Measurements from ENCODE around the gene CWC15.
"Not testable (repeated sequence)": the region's sequence is repeated elsewhere in the genome, so short reads cannot be mapped to it uniquely, and the experiment has no call there.

Gene CWC15

DNA sequence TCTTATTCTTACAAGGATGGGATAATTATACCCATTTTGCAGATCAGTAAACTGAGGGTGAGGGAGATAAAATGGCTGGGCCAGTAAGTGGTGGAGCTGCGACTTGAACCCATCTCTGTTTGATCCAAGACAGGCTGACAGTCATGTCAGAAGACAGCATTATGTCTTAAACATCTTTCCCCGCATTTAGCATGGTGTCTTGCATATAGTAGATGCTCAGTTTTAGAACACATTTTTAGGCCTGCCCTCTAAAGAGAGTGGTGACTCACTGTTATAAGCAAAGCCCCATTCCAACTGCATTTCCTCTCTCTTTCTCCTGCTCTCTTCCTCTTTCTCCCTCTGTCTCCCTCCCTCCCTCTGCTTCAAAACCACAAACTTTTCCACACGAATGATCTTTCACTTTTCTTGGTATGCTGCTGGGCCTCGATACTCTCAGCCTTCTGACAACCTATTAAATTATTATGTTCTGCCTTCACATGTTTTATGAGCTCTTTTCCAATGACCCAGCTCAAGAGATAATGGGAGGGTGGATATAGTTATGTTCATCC, 25.2 kb downstream of the CWC15 start:
- DNase-seq, result no peak

DNA sequence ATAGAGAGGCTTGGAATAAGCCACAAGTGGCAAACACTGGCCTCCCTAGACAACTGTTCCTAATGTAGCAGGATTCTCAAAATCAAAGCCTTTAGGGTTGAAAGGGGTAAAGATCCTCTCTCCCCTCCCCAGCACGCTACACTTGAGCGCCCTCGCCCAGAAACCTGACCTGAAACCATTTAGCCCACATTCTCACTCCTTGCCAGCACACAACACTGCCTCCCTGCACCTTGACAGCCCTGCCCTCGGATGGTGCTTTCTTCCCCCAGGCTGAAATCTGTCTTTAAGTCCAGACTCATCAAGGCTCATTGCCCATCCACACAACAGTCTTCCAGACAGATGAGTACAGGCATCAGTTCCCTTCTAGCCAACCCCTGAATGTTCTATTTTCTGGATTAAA, 26.5 kb downstream of the CWC15 start:
- DNase-seq, result no peak

DNA sequence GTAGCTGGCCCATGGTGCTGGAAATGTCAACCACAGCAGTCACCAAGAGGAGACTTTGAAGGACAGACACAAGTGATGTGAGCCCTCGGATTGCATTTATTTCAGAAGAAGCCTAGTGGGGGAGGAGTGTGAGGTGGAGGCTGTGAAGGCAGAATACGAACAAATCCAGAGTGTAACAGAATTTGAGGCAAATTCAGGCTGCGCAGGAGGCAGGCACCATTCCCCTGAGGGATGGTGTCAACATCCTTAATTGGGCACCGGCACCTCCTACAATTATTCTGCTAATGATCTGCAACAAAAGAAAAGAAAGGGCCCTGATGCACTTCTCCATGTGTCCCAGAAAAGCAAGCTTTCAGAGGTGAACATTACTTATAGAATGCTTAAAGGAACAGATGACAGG, 32.2 kb downstream of the CWC15 start:
- DNase-seq, result no peak

GRCh38 chr11:94939346-94939745, 34.0 kb downstream of the CWC15 start:
- DNase-seq, result no peak

GRCh38 chr11:94938095-94939055, 35.0 kb downstream of the CWC15 start:
- no peak for DNase-seq

DNA sequence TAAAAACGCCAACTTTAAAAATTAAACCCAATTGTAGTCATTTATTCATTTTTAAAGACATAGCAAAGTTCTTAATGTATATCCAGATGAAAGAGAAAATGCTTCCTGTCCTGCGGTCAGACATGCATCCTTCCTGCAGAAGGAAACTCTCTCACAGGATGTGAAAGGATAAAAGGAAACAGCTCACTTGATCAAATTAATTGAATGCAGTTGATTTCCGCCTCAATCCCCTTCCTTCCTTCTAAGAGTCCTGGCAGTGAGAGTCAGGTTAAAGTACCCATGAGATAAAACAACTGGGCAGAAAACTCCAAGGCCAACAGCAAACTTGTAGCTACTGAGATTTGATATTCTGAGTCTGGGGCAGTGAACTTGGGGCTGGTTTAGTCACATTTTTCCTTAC, 38.5 kb downstream of the CWC15 start:
- DNase-seq, result no peak

DNA sequence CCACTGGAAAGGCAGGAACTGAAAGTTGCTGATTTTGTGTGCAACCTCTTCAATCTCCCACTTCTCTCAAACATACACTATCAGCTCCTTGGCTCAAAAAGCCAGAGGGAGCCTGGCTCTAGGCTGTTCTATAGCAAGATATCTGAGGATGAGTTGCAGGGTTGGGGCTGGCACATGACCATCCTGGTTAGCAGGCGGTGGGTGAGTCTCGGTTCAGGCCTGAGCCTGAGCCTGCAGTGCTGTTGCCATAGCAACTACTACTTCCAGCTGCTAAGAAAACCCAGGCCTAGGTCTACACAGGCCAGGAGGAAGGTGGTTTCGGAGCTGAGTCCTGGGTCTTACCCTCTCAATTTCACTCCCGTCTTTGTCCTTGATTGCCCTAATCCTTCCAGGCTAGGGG, 39.0 kb downstream of the CWC15 start:
- DNase-seq, result no peak

- DNase-seq, result peak; percentile 2
These were observed 39.9 kb downstream of the CWC15 start for GRCh38 chr11:94933223-94934130.

DNA sequence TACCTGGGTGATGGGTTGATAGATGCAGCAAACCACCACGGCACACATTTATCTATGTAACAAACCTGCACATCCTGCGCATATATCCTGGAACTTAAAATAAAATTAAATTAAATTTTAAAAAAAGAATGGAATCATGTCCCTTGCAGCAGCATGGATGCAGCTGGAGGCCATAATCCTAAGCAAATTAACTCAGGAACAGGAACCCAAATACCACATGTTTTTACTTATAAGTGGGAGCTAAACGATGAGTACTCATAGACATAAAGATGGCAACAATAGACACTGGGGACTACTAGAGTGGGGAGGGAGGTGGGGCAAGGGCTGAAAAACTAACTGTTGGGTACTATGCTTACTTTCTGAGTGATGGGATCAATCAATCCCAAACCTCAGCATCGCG, 40.9 kb downstream of the CWC15 start:
- no peak for DNase-seq

- not testable (repeated sequence) for DNase-seq
These were observed 41.3 kb downstream of the CWC15 start for GRCh38 chr11:94932072-94932471.

DNA sequence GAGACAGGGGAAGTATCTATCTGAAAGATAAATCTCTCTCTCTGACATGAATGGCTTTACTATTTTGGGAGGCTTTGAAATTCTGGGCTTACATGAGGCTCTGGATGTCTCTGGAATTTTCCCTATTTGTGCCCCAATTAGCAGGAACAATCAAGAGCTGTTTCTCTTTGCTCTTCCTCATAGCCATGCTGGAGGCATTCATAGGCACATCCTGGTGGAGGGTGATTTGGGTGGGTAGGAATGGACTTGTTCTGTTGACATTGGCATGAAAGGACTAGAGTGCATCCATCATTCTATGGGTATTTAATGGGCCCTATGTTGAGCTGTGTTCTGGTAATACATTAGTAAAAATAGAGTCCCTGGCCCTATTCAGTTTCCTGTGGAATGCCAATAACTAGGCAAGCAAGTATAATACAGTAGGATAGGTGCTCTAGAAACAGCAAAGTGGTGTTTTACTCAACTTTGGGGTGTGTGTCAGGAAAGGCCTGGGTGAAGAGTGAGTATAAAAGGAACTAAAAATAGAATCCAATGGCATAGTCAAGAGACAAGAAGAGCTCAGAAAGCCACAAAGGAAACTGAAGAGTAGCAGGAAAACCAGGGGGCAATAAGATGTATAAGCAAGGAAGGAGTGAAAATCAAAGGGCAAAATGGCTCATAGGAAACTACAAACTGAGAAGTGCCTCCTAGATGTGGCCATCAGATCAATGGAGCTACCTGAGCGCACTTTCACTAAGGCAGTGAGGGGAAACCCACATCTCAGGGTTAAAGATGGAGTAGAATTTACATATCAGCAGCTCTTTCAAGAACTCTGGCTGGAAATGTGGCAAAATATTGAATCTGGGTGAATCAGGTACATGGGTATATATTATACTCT, 45.0 kb downstream of the CWC15 start:
- no peak for DNase-seq

- DNase-seq, result peak; percentile 26
These were observed 46.6 kb downstream of the CWC15 start for GRCh38 chr11:94926698-94927237.

GRCh38 chr11:94926271-94926625, 47.1 kb downstream of the CWC15 start:
- no peak for DNase-seq

DNA sequence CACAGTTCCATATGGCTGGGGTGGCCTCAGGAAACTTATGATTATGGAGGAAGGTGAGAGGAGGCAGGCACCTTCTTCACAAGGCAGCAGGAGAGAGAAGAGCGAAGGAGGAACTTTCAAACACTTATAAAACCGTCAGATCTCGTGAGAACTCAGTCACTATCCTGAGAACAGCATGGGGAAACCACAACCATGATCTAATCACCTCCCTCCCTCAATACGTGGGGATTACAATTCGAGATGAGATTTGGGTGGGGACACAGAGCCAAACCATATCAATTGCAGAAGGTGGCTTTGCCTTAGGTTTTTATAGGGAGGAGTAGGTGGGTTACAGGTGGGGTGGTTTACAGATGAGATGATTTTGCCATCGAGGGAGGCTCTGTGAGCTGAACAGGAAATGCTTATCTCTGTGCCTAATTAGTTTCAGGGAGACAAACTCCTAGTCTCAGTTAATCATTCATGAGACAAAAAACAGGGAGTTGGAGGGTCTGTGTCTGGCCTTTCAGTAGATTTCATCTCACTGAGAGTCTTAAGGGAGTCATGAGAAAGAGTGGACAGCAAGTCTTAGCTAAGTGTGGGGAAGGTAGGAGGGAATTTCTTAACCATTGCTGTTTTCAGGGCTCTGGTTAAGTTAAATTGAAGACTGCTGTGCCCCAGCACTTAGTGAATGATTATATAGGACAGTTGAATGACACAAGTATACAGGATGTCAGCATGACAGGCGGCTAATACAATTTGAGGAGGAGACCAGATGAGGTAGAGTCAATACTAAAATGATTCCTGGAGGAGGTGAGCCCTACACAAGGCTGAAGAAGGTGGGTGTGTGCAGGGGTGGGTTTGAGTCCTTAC, 47.7 kb downstream of the CWC15 start:
- DNase-seq, result no peak

- DNase-seq, result no peak
These were observed 48.7 kb downstream of the CWC15 start for GRCh38 chr11:94924612-94925011.

DNA sequence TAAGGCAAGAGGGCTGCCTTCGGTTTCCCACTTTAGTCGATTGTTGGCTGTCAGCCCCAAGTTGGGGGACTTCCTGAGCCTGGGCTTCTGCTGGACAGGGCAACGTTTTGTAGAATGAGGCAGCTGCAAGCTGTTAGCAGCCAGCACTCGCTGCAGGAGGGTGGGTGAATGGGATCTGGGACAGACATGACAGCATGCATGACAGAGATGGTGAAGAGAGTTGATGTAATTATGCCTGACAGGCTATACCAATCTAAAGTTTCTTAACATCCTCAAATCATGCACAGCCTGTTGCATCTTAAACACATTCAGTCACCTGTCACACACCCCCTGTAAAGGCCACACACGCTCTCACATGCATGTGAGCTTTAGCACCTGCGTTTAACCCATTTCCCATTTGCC, 49.2 kb downstream of the CWC15 start:
- no peak for DNase-seq

DNA sequence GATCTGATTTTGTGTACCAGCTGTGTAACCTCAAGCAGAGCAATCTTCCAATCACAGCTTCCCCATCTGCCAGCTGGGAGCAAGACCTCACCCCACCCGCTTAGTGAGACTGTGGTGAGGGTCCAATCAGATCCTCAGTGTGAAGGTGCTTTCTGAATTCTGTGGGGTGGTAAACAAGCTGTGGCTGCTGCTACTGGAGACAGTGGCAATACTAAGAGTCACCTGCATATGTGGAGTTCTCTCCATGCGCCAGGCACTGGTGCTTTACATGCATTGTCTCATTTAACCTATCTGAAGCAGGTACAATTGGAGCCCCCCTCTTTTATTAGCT, 50.4 kb downstream of the CWC15 start:
- DNase-seq, result no peak

GRCh38 chr11:94922321-94923003, 50.9 kb downstream of the CWC15 start:
- no peak for DNase-seq

DNA sequence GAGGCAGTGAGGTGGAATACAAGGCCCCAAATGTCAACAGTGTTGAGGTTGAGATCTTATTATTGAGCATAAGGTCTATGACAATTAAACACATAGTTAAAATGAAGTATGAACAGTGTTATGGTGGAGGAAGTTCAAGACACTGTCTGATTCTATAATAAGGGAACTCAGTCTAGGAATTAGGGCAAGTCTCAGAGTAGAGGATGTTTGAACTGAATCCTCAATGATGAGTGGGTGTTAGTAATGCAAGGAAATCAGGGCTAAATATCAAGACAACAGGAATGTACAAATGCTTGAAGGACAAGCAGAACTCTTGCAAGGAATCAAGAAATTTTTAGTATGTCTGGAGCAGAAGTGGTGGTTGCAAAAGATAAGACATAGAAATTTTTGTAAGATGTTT, 53.0 kb downstream of the CWC15 start:
- DNase-seq, result no peak

GRCh38 chr11:94913718-94914394, 59.5 kb downstream of the CWC15 start:
- DNase-seq, result not testable (repeated sequence)
